Gastroesophageal sphincter (tissue), 4 donors: ENCODE measurements around the gene C1QTNF1. TPM values are rescaled to one million over a fixed set of nuclear protein-coding genes. Genes with fewer than 3 reads are reported as not detected.

ENCODE experiments used
- ATAC-seq: fragments of 150-250 bp; one replicate; pipeline ENCODE4 v1.9.1; 2016; ENCODE audit warnings: mild to moderate bottlenecking, moderate library complexity
- H3K27ac ChIP-seq, 4 donors: fragments of 200-600 bp; sonication (generic) in 3 of 4; 1 replicate in 3 of 4; 2 replicates in 1 of 4; pipeline ENCODE4 v1.5.1; 2016 to 2019
- H3K27me3 ChIP-seq: fragments of 200-600 bp; sonication (generic); one replicate; pipeline ENCODE4 v1.5.1; 2019
- H3K36me3 ChIP-seq, 2 donors: fragments of 200-600 bp; sonication (generic); one replicate each; pipeline ENCODE4 v1.5.1; 2019; ENCODE audit warnings: control low read depth in 1 of 2
- H3K4me1 ChIP-seq, 3 donors: fragments of 200-600 bp; sonication (generic); 1 replicate in 2 of 3; 2 replicates in 1 of 3; pipeline ENCODE4 v1.5.1; 2016 to 2019; ENCODE audit warnings: control low read depth in 2 of 3
- H3K4me3 ChIP-seq, 2 donors: fragments of 200-600 bp; sonication (generic); one replicate each; pipeline ENCODE4 v1.5.1; 2019; ENCODE audit warnings: mild to moderate bottlenecking in 1 of 2, moderate library complexity in 1 of 2
- H3K9me3 ChIP-seq, 3 donors: fragments of 200-600 bp; sonication (generic); one replicate each; pipeline ENCODE4 v1.5.1; 2017 to 2019; ENCODE audit warnings: control low read depth in 2 of 3
- EP300 ChIP-seq: sonication (generic); formaldehyde crosslinking; IDR thresholded peaks from one replicate; pipeline ENCODE4 v1.6.1; 2017; ENCODE audit warnings: antibody characterized with exemption, mild to moderate bottlenecking
- POLR2A ChIP-seq, 2 donors: fragments of 450-650 bp; IDR thresholded peaks; one replicate each; pipeline ENCODE4 v1.6.1; 2017; ENCODE audit warnings: antibody characterized with exemption in 2 of 2, mild to moderate bottlenecking in 2 of 2, moderate library complexity in 1 of 2
- POLR2AphosphoS5 ChIP-seq: sonication (generic); formaldehyde crosslinking; IDR thresholded peaks from one replicate; pipeline ENCODE4 v1.6.1; 2017; ENCODE audit warnings: antibody characterized with exemption
- WGBS, 2 donors: methylation state at CpG; one replicate each; pipeline ENCODE4 v1.1.5; 2018; ENCODE audit warnings: low coverage in 1 of 2; 5-methylcytosine and 5-hydroxymethylcytosine counted together
- total RNA-seq, 4 donors: library from RNA; depleted of rRNA; stranded (reverse); fragments of >200 nt; gene quantifications; one replicate each; pipeline ENCODE4 v1.1.0, GENCODE V29; 2016
- TF ChIP-seq, protein P1 (sequence below), 4 experiments: fragments of 200-600 bp in 2 of 4; fragments of 450-650 bp in 2 of 4; sonication (generic) in 1 of 4; IDR thresholded peaks; one replicate each; pipeline ENCODE4 v1.5.1; 2017 to 2019; ENCODE audit warnings: antibody characterized with exemption in 4 of 4, mild to moderate bottlenecking in 2 of 4, moderate library complexity in 2 of 4

The C1QTNF1 gene
- total RNA-seq, 4 donors from 2014 or later, result 50.8 to 76.5 (median 72.3) TPM

DNA sequence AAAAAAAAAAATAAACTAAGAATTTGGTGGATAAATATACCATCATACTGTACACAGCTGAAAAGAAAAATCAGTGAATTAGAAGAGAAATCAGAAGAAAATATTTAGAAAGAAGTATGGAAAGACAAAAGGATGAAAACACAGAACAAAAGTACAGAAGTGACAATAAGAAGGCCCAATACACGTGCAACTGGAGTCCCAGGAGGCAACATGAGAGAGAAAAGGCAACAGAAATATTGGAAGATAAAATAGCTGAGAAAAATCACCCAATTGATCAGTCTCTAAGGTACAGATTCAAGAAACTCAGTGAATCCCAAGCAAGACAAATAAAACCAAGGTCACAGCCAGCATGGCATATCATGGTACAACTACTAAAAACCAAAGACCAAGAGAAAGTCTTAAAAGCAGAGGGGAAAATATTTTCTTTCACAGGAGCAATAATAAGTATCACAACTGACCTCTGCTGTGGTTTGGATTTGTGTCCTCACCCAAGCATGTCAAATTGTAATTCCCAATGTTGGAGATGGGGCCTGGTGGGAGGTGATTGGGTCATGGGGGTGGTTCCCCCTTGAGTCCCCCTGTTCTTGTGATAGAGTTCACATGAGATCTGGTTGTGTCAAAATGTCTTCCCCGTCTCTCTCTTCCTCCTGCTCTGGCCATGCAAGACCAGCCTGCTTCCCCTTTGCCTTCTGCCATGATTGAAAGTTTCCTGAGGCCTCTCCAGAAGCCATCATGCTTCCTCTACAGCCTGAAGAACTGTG is 30.4 kb downstream of the C1QTNF1 start:
- H3K36me3 ChIP-seq, result peaks cover 0 to 17% of the 10 kb centered on the region in 2 donors
- no peaks in the 10 kb centered on the region for H3K4me1 ChIP-seq
- peaks cover 0 to 12% (median 0%) of the 10 kb centered on the region in 3 donors for H3K9me3 ChIP-seq
- no peaks in the 10 kb centered on the region for H3K27me3 ChIP-seq
- no peak for ATAC-seq
- TF ChIP-seq, protein P1, sequence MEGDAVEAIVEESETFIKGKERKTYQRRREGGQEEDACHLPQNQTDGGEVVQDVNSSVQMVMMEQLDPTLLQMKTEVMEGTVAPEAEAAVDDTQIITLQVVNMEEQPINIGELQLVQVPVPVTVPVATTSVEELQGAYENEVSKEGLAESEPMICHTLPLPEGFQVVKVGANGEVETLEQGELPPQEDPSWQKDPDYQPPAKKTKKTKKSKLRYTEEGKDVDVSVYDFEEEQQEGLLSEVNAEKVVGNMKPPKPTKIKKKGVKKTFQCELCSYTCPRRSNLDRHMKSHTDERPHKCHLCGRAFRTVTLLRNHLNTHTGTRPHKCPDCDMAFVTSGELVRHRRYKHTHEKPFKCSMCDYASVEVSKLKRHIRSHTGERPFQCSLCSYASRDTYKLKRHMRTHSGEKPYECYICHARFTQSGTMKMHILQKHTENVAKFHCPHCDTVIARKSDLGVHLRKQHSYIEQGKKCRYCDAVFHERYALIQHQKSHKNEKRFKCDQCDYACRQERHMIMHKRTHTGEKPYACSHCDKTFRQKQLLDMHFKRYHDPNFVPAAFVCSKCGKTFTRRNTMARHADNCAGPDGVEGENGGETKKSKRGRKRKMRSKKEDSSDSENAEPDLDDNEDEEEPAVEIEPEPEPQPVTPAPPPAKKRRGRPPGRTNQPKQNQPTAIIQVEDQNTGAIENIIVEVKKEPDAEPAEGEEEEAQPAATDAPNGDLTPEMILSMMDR (IDR thresholded peaks at IDR 0.05), result no peak
- TF ChIP-seq POLR2A (IDR thresholded peaks at IDR 0.05) (no peak), EP300 (no peak), POLR2AphosphoS5 (no peak)
- 60 to 63% methylated on average over 1 to 2 of the region's 2 CpGs for WGBS, 2 donors
- no peak overlapping the region for H3K4me3 ChIP-seq
- H3K27ac ChIP-seq, result peak overlapping the region in 2 of 4 donors; percentile 25 to 37

- Histone ChIP-seq H3K27ac (no peak overlapping the region), H3K27me3 (no peaks in the 10 kb centered on the region), H3K36me3 (peaks cover 0 to 8% of the 10 kb centered on the region in 2 donors), H3K4me1 (no peaks in the 10 kb centered on the region), H3K9me3 (peaks cover 0 to 12% (median 0%) of the 10 kb centered on the region in 3 donors), H3K4me3 (no peak overlapping the region)
- TF ChIP-seq EP300 (no peak), POLR2A (IDR thresholded peaks at IDR 0.05) (no peak), POLR2AphosphoS5 (no peak)
- TF ChIP-seq, protein P1 (IDR thresholded peaks at IDR 0.05), result no peak
- 80 to 81% methylated on average over 5 of the region's 5 CpGs for WGBS, 2 donors
- no peak for ATAC-seq
Observed at GRCh38 chr17:79055197-79055596, 31.2 kb downstream of the C1QTNF1 start.

GRCh38 chr17:79057737-79058385 is 33.9 kb downstream of the C1QTNF1 start:
- H3K4me3 ChIP-seq, result no peak overlapping the region
- ATAC-seq, result no peak
- WGBS, 2 donors, result 78 to 81% methylated on average over 8 to 9 of the region's 10 CpGs
- TF ChIP-seq POLR2AphosphoS5 (no peak), EP300 (no peak), POLR2A (IDR thresholded peaks at IDR 0.05) (no peak)
- TF ChIP-seq, protein P1 (IDR thresholded peaks at IDR 0.05), result no peak
- peaks cover 0 to 12% (median 0%) of the 10 kb centered on the region in 3 donors for H3K9me3 ChIP-seq
- H3K4me1 ChIP-seq, result no peaks in the 10 kb centered on the region
- no peaks in the 10 kb centered on the region for H3K36me3 ChIP-seq
- H3K27me3 ChIP-seq, result no peaks in the 10 kb centered on the region
- H3K27ac ChIP-seq, result no peak overlapping the region

- no peaks in the 10 kb centered on the region for H3K27me3 ChIP-seq
- H3K4me3 ChIP-seq, result no peak overlapping the region
- no peak overlapping the region for H3K27ac ChIP-seq
- H3K9me3 ChIP-seq, result no peaks in the 10 kb centered on the region
- H3K4me1 ChIP-seq, result no peaks in the 10 kb centered on the region
- 83 to 89% methylated on average over 7 of the region's 7 CpGs for WGBS, 2 donors
- no peaks in the 10 kb centered on the region for H3K36me3 ChIP-seq
- ATAC-seq, result no peak
- TF ChIP-seq POLR2AphosphoS5 (no peak), POLR2A (IDR thresholded peaks at IDR 0.05) (no peak), EP300 (no peak)
- TF ChIP-seq, protein P1 (IDR thresholded peaks at IDR 0.05), result no peak
Observed at GRCh38 chr17:79062691-79063090, 38.7 kb downstream of the C1QTNF1 start.
